Caco-2 (cell line): ENCODE results near the gene GRIN3B. TPM values are rescaled to one million over a fixed set of nuclear protein-coding genes. Genes with fewer than 3 reads are reported as not detected.

ENCODE experiments used
- BruUV-seq: library from RNA; stranded (reverse); fragments of 400-500 nt; replicated peaks from 2 replicates; lab custom pipeline; 2021; lab: Mats Ljungman, UMichigan
- CTCF ChIA-PET: fragments of 300-600 bp; sonication (Branson Sonifier 250); formaldehyde crosslinking; loops from one replicate; lab custom pipeline; 2022; ENCODE audit warnings: antibody characterized with exemption; lab: Charles Lee
- POLR2A ChIA-PET: fragments of 300-600 bp; sonication (Branson Sonifier 250); formaldehyde crosslinking; loops from one replicate; lab custom pipeline; 2022; ENCODE audit warnings: antibody characterized with exemption; lab: Charles Lee
- DNase-seq, 2 experiments: peaks; one replicate each; pipeline versions ENCODE4 v3.0.0 to v3.0.0-alpha.2; 2020 to 2022
- H3K27me3 ChIP-seq: replicated peaks from 2 replicates; pipeline ENCODE4 v1.6.0; 2011; ENCODE audit warnings: low read length; ENCODE audit not compliant: control insufficient read depth, insufficient read depth
- H3K36me3 ChIP-seq: 2 replicates; pipeline ENCODE4 v1.5.1; 2011; ENCODE audit warnings: low read length; ENCODE audit not compliant: control insufficient read depth, insufficient read depth
- H3K4me1 ChIP-seq: fragments of 250-450 bp; sonication (Bioruptor Pico); 2 replicates; pipeline ENCODE4 v1.5.1; 2020; ENCODE audit warnings: mild to moderate bottlenecking
- H3K4me3 ChIP-seq: 2 replicates; pipeline ENCODE4 v1.5.1; 2011; ENCODE audit warnings: low read depth, mild to moderate bottlenecking, control low read depth, low read length
- H3K9me3 ChIP-seq: fragments of 250-450 bp; sonication (Bioruptor Pico); 2 replicates; pipeline ENCODE4 v1.5.1; 2020; ENCODE audit warnings: mild to moderate bottlenecking, moderate library complexity
- H3K27ac Mint-ChIP-seq: one replicate; pipeline ENCODE4 v1.8.0; 2022; ENCODE audit warnings: mixed read lengths; ENCODE audit not compliant: unreplicated experiment
- H3K27me3 Mint-ChIP-seq: one replicate; pipeline ENCODE4 v1.8.0; 2022; ENCODE audit warnings: mixed read lengths; ENCODE audit not compliant: insufficient read depth, unreplicated experiment
- H3K36me3 Mint-ChIP-seq: one replicate; pipeline ENCODE4 v1.8.0; 2022; ENCODE audit warnings: mild to moderate bottlenecking, mixed read lengths; ENCODE audit not compliant: insufficient read depth, unreplicated experiment
- H3K4me1 Mint-ChIP-seq: one replicate; pipeline ENCODE4 v1.8.0; 2022; ENCODE audit warnings: low read depth, mixed read lengths; ENCODE audit not compliant: unreplicated experiment
- H3K4me3 Mint-ChIP-seq: one replicate; pipeline ENCODE4 v1.8.0; 2022; ENCODE audit warnings: mild to moderate bottlenecking, moderate library complexity, mixed read lengths; ENCODE audit not compliant: unreplicated experiment
- H3K9me3 Mint-ChIP-seq: one replicate; pipeline ENCODE4 v1.8.0; 2022; ENCODE audit warnings: mixed read lengths; ENCODE audit not compliant: unreplicated experiment
- CTCF ChIP-seq, 2 experiments: fragments of 200-600 bp in 1 of 2; IDR thresholded peaks; 1 replicate in 1 of 2; 2 replicates in 1 of 2; pipeline versions ENCODE4 v1.5.1 to v1.8.0; 2011 to 2022; ENCODE audit warnings: antibody characterized with exemption in 1 of 2, control low read depth in 1 of 2, inconsistent platforms in 1 of 2, low read depth in 1 of 2, low read length in 1 of 2, mild to moderate bottlenecking in 1 of 2, moderate library complexity in 1 of 2; ENCODE audit not compliant: insufficient read depth in 1 of 2, severe bottlenecking in 1 of 2, unreplicated experiment in 1 of 2
- intact Hi-C: fragments of 100-400 bp; cut with micrococcal nuclease; formaldehyde crosslinking; loops from one replicate; pipeline ENCODE4 v1.10.0; 2022; ENCODE audit not compliant: unreplicated experiment
- total RNA-seq: library from RNA; stranded (reverse); gene quantifications from 2 replicates; pipeline ENCODE4 v1.2.3, GENCODE V29; 2022

GRIN3B gene
- total RNA-seq, 1 experiment from 2014 or later = 0.41 TPM

GRCh38 chr19:964761-965694 lies 35.2 kb upstream of the GRIN3B start:
- H3K27ac Mint-ChIP-seq = peak overlapping the region; percentile 48
- Histone ChIP-seq H3K4me3 (no peak overlapping the region), H3K36me3 (peaks cover 19% of the 10 kb centered on the region), H3K9me3 (no peaks in the 10 kb centered on the region), H3K27me3 (no peaks in the 10 kb centered on the region), H3K4me1 (peaks cover 33% of the 10 kb centered on the region)
- no peaks in the 10 kb centered on the region for H3K9me3 Mint-ChIP-seq
- no TSS peak for BruUV-seq
- DNase-seq = no peak
- CTCF ChIA-PET = interaction anchor here (0.6 kb wide), 1 partner anchor 170 kb away, joined by 3 read pairs; no protein-coding TSS in a partner anchor
- no peak for TF ChIP-seq CTCF (IDR thresholded peaks at IDR 0.05; ENCODE audit: insufficient read depth in 1 of 2, low read depth in 1 of 2, low read length in 1 of 2, severe bottlenecking in 1 of 2, unreplicated experiment in 1 of 2)
- H3K4me1 Mint-ChIP-seq = peaks cover 11% of the 10 kb centered on the region
- H3K27me3 Mint-ChIP-seq = no peaks in the 10 kb centered on the region
- POLR2A ChIA-PET = no interaction called here
- intact Hi-C loops = no loop called here
- H3K4me3 Mint-ChIP-seq = no peak overlapping the region
- H3K36me3 Mint-ChIP-seq = peaks cover 100% of the 10 kb centered on the region

- H3K27me3 ChIP-seq = no peaks in the 10 kb centered on the region
- H3K9me3 ChIP-seq = no peaks in the 10 kb centered on the region
- intact Hi-C loops = no loop called here
- DNase-seq = no peak
- no peak for TF ChIP-seq CTCF (IDR thresholded peaks at IDR 0.05; ENCODE audit: insufficient read depth in 1 of 2, low read depth in 1 of 2, low read length in 1 of 2, severe bottlenecking in 1 of 2, unreplicated experiment in 1 of 2)
- peaks cover 17% of the 10 kb centered on the region for H3K4me1 ChIP-seq
- H3K4me3 Mint-ChIP-seq = no peak overlapping the region
- H3K27ac Mint-ChIP-seq = no peak overlapping the region
- H3K36me3 ChIP-seq = peaks cover 20% of the 10 kb centered on the region
- no peak overlapping the region for H3K4me3 ChIP-seq
- peaks cover 100% of the 10 kb centered on the region for H3K36me3 Mint-ChIP-seq
- H3K4me1 Mint-ChIP-seq = peaks cover 7% of the 10 kb centered on the region
- H3K9me3 Mint-ChIP-seq = no peaks in the 10 kb centered on the region
- no peaks in the 10 kb centered on the region for H3K27me3 Mint-ChIP-seq
- no TSS peak for BruUV-seq
- CTCF ChIA-PET = interaction anchor here (0.6 kb wide), 1 partner anchor 42 kb away, joined by 4 read pairs; no protein-coding TSS in a partner anchor
- POLR2A ChIA-PET = interaction anchor here (0.7 kb wide), 1 partner anchor 43 kb away, joined by 7 read pairs; no protein-coding TSS in a partner anchor
Measured at GRCh38 chr19:966485-967088, 33.6 kb upstream of the GRIN3B start.

DNA sequence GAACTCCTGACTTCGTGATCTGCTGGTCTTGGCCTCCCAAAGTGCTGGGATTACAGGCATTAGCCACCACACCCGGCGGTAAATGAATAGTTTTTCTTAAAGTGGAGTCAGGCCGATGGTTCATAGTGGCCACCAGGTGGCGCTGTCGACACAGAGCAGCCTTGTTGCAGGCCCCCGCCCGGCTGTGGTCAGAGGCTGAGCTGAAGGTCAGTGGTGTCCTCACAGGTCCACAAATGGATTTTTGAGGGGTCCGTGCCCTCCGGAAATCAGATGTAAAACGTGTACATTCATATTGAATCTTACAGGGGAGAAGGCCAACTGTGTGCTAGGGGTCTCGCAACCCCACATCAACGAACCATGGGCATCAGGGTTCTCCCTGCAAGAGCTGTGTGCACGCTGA lies 29.5 kb upstream of the GRIN3B start:
- peaks cover 9% of the 10 kb centered on the region for H3K36me3 ChIP-seq
- Mint-ChIP-seq H3K9me3 (no peaks in the 10 kb centered on the region), H3K27me3 (no peaks in the 10 kb centered on the region), H3K27ac (peak overlapping the region; percentile 64), H3K4me3 (no peak overlapping the region), H3K4me1 (no peaks in the 10 kb centered on the region), H3K36me3 (peaks cover 100% of the 10 kb centered on the region)
- CTCF ChIA-PET = interaction anchor here (0.9 to 1.2 kb wide), 3 partner anchors 11 to 33 kb away, joined by 4 to 6 read pairs (median 6); partner anchors contain the start of gene WDR18
- H3K4me1 ChIP-seq = no peaks in the 10 kb centered on the region
- TF ChIP-seq CTCF (IDR thresholded peaks at IDR 0.05; ENCODE audit: insufficient read depth in 1 of 2, low read depth in 1 of 2, low read length in 1 of 2, severe bottlenecking in 1 of 2, unreplicated experiment in 1 of 2) = peak; percentile 64 to 89
- POLR2A ChIA-PET = interaction anchor here (1.4 kb wide), 1 partner anchor 13 kb away, joined by 3 read pairs; the partner anchor contains the start of gene WDR18
- H3K27me3 ChIP-seq = no peaks in the 10 kb centered on the region
- intact Hi-C loops = no loop called here
- H3K4me3 ChIP-seq = no peak overlapping the region
- no TSS peak for BruUV-seq
- peak; percentile 38 to 53 for DNase-seq
- H3K9me3 ChIP-seq = no peaks in the 10 kb centered on the region
